Endothelial cell of umbilical vein (primary cell): Measurements from ENCODE around the gene TRPV2. TPM values are rescaled to one million over a fixed set of nuclear protein-coding genes. Genes with fewer than 3 reads are reported as not detected.

Experiments used
- BruUV-seq: library from RNA; stranded (reverse); fragments of 400-500 nt; replicated peaks from 2 replicates; lab custom pipeline; 2021; lab: Mats Ljungman, UMichigan
- CTCF ChIA-PET: fragments of 300-600, 350-600 bp; sonication (Branson Sonifier 250); formaldehyde crosslinking; loops from one replicate; lab custom pipeline; 2021; ENCODE audit warnings: antibody characterized with exemption, inconsistent platforms; lab: Charles Lee
- POLR2A ChIA-PET: fragments of 300-600, 350-600 bp; sonication (Branson Sonifier 250); formaldehyde crosslinking; loops from one replicate; lab custom pipeline; 2021; ENCODE audit warnings: antibody characterized with exemption, inconsistent platforms; lab: Charles Lee
- DNase-seq: peaks from one replicate; pipeline ENCODE4 v3.0.0-alpha.2; 2011; ENCODE audit warnings: low read depth, low spot score
- FAIRE-seq: peaks from 2 replicates; lab custom pipeline; 2011; peaks lifted over from hg19 to GRCh38; lab: Jason Lieb, UNC
- H2AFZ ChIP-seq: 2 replicates; pipeline ENCODE4 v1.6.0; 2012; ENCODE audit warnings: low read depth, low read length, control low read depth, inconsistent platforms
- H3K27ac ChIP-seq: 2 replicates; pipeline ENCODE4 v1.5.1; 2011; ENCODE audit warnings: low read depth, mild to moderate bottlenecking, control low read depth, low read length, moderate library complexity; ENCODE audit not compliant: insufficient read depth
- H3K27me3 ChIP-seq, 2 experiments: 2 replicates each; pipeline versions ENCODE4 v1.6.0 to v1.6.1; 2011; ENCODE audit warnings: low read length in 2 of 2, mixed read lengths in 1 of 2; ENCODE audit not compliant: control insufficient read depth in 2 of 2, insufficient read depth in 2 of 2
- H3K36me3 ChIP-seq, 2 experiments: 2 replicates in 1 of 2; 3 replicates in 1 of 2; pipeline ENCODE4 v1.5.1; 2011; ENCODE audit warnings: low read length in 2 of 2, mild to moderate bottlenecking in 1 of 2, moderate library complexity in 1 of 2; ENCODE audit not compliant: control insufficient read depth in 2 of 2, insufficient read depth in 2 of 2; ENCODE audit errors: extremely low read depth in 1 of 2
- H3K4me1 ChIP-seq: 3 replicates; pipeline ENCODE4 v1.5.1; 2011; ENCODE audit warnings: mild to moderate bottlenecking, low read length; ENCODE audit not compliant: control insufficient read depth, insufficient read depth; ENCODE audit errors: extremely low read depth
- H3K4me2 ChIP-seq: 2 replicates; pipeline ENCODE4 v1.6.1; 2011; ENCODE audit warnings: low read length, control low read depth, mixed read lengths; ENCODE audit not compliant: insufficient read depth
- H3K4me3 ChIP-seq, 3 experiments: fragments of 200-600 bp in 1 of 3; sonication (generic), shearing (Covaris generic) in 1 of 3; replicated peaks in 1 of 3; 2 replicates each; pipeline ENCODE4 v1.5.1; 2011 to 2016; ENCODE audit warnings: control low read depth in 3 of 3, low read length in 3 of 3, mild to moderate bottlenecking in 2 of 3, inconsistent platforms in 1 of 3, low read depth in 1 of 3, moderate library complexity in 1 of 3; ENCODE audit not compliant: insufficient read depth in 1 of 3
- H3K79me2 ChIP-seq: 2 replicates; pipeline ENCODE4 v1.6.0; 2012; ENCODE audit warnings: low read length, inconsistent platforms; ENCODE audit not compliant: control insufficient read depth, insufficient read depth
- H3K9ac ChIP-seq: replicated peaks from 2 replicates; pipeline ENCODE3; 2011; ENCODE audit warnings: low read length, control low read depth; ENCODE audit not compliant: insufficient read depth; ENCODE audit errors: extremely low read depth
- H3K9me1 ChIP-seq: replicated peaks from 3 replicates; pipeline ENCODE4 v1.6.0; 2011; ENCODE audit warnings: mild to moderate bottlenecking, low read length; ENCODE audit not compliant: control insufficient read depth, insufficient read depth; ENCODE audit errors: extremely low read depth
- H3K9me3 ChIP-seq: replicated peaks from 2 replicates; pipeline ENCODE4 v1.5.1; 2012; ENCODE audit warnings: low read length, inconsistent platforms; ENCODE audit not compliant: control insufficient read depth, insufficient read depth
- H4K20me1 ChIP-seq: replicated peaks from 2 replicates; pipeline ENCODE3; 2011; ENCODE audit warnings: mild to moderate bottlenecking, low read length; ENCODE audit not compliant: control insufficient read depth, insufficient read depth; ENCODE audit errors: extremely low read depth
- CTCF ChIP-seq, 2 donors: IDR thresholded peaks; 1 replicate in 1 of 2; 2 replicates in 1 of 2; pipeline ENCODE4 v1.5.1; 2011; ENCODE audit warnings: low read length in 2 of 2, mild to moderate bottlenecking in 2 of 2, moderate library complexity in 2 of 2, control low read depth in 1 of 2, inconsistent platforms in 1 of 2, low read depth in 1 of 2; ENCODE audit not compliant: insufficient read depth in 1 of 2; ENCODE audit errors: extremely low read depth in 1 of 2
- GATA2 ChIP-seq: IDR thresholded peaks from 2 replicates; pipeline ENCODE4 v1.7.0; 2011; ENCODE audit warnings: low read depth, mild to moderate bottlenecking, moderate library complexity, mixed read lengths, low read length; ENCODE audit not compliant: insufficient read length, insufficient read depth
- MAX ChIP-seq: IDR thresholded peaks from 2 replicates; pipeline ENCODE4 v1.6.1; 2011; ENCODE audit not compliant: insufficient read depth, insufficient read length
- dilution Hi-C: fragments of 300-500 bp; cut with MboI; formaldehyde crosslinking; loops from one replicate; pipeline ENCODE4 v1.15.0; 2019; ENCODE audit warnings: low sequenced_read_pairs; ENCODE audit not compliant: extremely low pct_ligation_motif_present
- intact Hi-C: fragments of 100-400 bp; cut with micrococcal nuclease; formaldehyde crosslinking; loops from one replicate; pipeline ENCODE4 v1.10.0; 2022
- polyA plus RNA-seq, 4 experiments: library from polyadenylated mRNA; depleted of rRNA in 3 of 4; stranded (reverse) in 3 of 4; unstranded in 1 of 4; fragments of >200 nt; gene quantifications; 2 replicates each; pipeline versions ENCODE4 v1.2.1 to v1.2.3, GENCODE V29; 2011 to 2012; ENCODE audit warnings: missing spikeins in 1 of 4
- total RNA-seq: library from RNA; stranded (reverse); gene quantifications from 2 replicates; pipeline ENCODE4 v1.2.3, GENCODE V29; 2021

TRPV2 gene
- total and polyA plus RNA-seq, 2 donors (not counting 3 experiments of a cell fraction or from before 2014, with no cell fraction given), result 4.2 to 10.6 TPM

- H3K4me3 ChIP-seq, result no peak overlapping the region
- dilution Hi-C loops (no loop called here), intact Hi-C loops (no loop called here)
- DNase-seq (no peak), FAIRE-seq (no peak)
- no peaks in the 10 kb centered on the region for H3K27me3 ChIP-seq
- H3K9me1 ChIP-seq, result no peaks in the 10 kb centered on the region
- ChIA-PET POLR2A (interaction anchor here (1.3 kb wide), 1 partner anchor 79 kb away, joined by 3 read pairs; the partner anchor contains the start of gene UBB), CTCF (interaction anchor here (1.0 to 6.7 kb wide), 3 partner anchors 62 to 96 kb away, joined by 3 to 87 read pairs (median 3); no protein-coding TSS in a partner anchor)
- no peaks in the 10 kb centered on the region for H3K79me2 ChIP-seq
- H3K4me1 ChIP-seq, result peaks cover 14% of the 10 kb centered on the region
- no TSS peak for BruUV-seq
- no peak overlapping the region for H2AFZ ChIP-seq
- no peaks in the 10 kb centered on the region for H4K20me1 ChIP-seq
- H3K9ac ChIP-seq, result no peak overlapping the region
- no peak overlapping the region for H3K27ac ChIP-seq
- H3K36me3 ChIP-seq, result no peaks in the 10 kb centered on the region
- TF ChIP-seq MAX (no peak), CTCF (IDR thresholded peaks at IDR 0.05; ENCODE audit: extremely low read depth in 1 of 2, insufficient read depth in 1 of 2, low read depth in 1 of 2, low read length in 2 of 2) (no peak), GATA2 (no peak)
- H3K9me3 ChIP-seq, result no peaks in the 10 kb centered on the region
- no peak overlapping the region for H3K4me2 ChIP-seq
Observed at GRCh38 chr17:16459271-16459670, 43.9 kb downstream of the TRPV2 start.
